Measurements from ENCODE around the gene GSG1L. TPM values are rescaled to one million over a fixed set of nuclear protein-coding genes. Genes with fewer than 3 reads are reported as not detected.

The GSG1L gene
- total RNA-seq, 8 experiments from 2014 or later: 0.25 to 1.5 (median 0.74) TPM

- no peak overlapping the region for H3K4me3 ChIP-seq
- H3K4me1 ChIP-seq (replicated peaks in 1 of 2): no peaks in the 10 kb centered on the region
- H3K27ac ChIP-seq: no peak overlapping the region
- 0 to 100% (median 60%) methylated on average over 1 to 6 of the region's 15 CpGs; no CpG with 5 or more reads in 3 of the 10 experiments for WGBS, 10 experiments
- ATAC-seq (replicated peaks in 6 of 8): peak in 2 of 8 experiments; percentile 33 to 41
- in situ Hi-C loops (cut with MboI; ENCODE audit: low pct_unique_long_range_greater_than_20kb in 2 of 9, low sequenced_read_pairs in 9 of 9, unreplicated experiment in 9 of 9): loop anchor here in 1 of 9 experiments (25.0 kb wide), 2 partner anchors 266 to 416 kb away; no protein-coding TSS in a partner anchor
These were observed 10.1 kb downstream of the GSG1L start for GRCh38 chr16:28053461-28053860.

- Histone ChIP-seq H3K27ac (no peak overlapping the region), H3K4me3 (no peak overlapping the region), H3K4me1 (replicated peaks in 1 of 2) (no peaks in the 10 kb centered on the region)
- in situ Hi-C loops (cut with MboI; ENCODE audit: low pct_unique_long_range_greater_than_20kb in 2 of 9, low sequenced_read_pairs in 9 of 9, unreplicated experiment in 9 of 9): loop anchor here in 1 of 9 experiments (25.0 kb wide), 2 partner anchors 265 to 415 kb away; no protein-coding TSS in a partner anchor
- no peak for ATAC-seq (replicated peaks in 6 of 8)
- 20 to 88% (median 59%) methylated on average over 1 to 4 of the region's 8 CpGs; no CpG with 5 or more reads in 2 of the 10 experiments for WGBS, 10 experiments
These were observed 11.0 kb downstream of the GSG1L start for GRCh38 chr16:28052274-28053128.

- WGBS, 10 experiments: 0 to 80% (median 57%) methylated on average over 1 to 7 of the region's 7 CpGs; no CpG with 5 or more reads in 2 of the 10 experiments
- no peak for ATAC-seq (replicated peaks in 6 of 8)
- no peak overlapping the region for H3K4me3 ChIP-seq
- H3K27ac ChIP-seq: no peak overlapping the region
- in situ Hi-C loops (cut with MboI; ENCODE audit: low pct_unique_long_range_greater_than_20kb in 2 of 9, low sequenced_read_pairs in 9 of 9, unreplicated experiment in 9 of 9): loop anchor here in 1 of 9 experiments (25.0 kb wide), 2 partner anchors 264 to 414 kb away; no protein-coding TSS in a partner anchor
- no peaks in the 10 kb centered on the region for H3K4me1 ChIP-seq (replicated peaks in 1 of 2)
These were observed 12.0 kb downstream of the GSG1L start for GRCh38 chr16:28051486-28051885.

GRCh38 chr16:28042811-28043210, 20.7 kb downstream of the GSG1L start:
- Histone ChIP-seq H3K27ac (no peak overlapping the region), H3K4me1 (replicated peaks in 1 of 2) (no peaks in the 10 kb centered on the region), H3K4me3 (no peak overlapping the region)
- in situ Hi-C loops (cut with MboI; ENCODE audit: low pct_unique_long_range_greater_than_20kb in 2 of 9, low sequenced_read_pairs in 9 of 9, unreplicated experiment in 9 of 9): no loop called here
- WGBS, 10 experiments: 14 to 89% (median 70%) methylated on average over 2 to 7 of the region's 8 CpGs; no CpG with 5 or more reads in 1 of the 10 experiments
- no peak for ATAC-seq (replicated peaks in 6 of 8)

- H3K27ac ChIP-seq: no peak overlapping the region
- in situ Hi-C loops (cut with MboI; ENCODE audit: low pct_unique_long_range_greater_than_20kb in 2 of 9, low sequenced_read_pairs in 9 of 9, unreplicated experiment in 9 of 9): no loop called here
- no peak for ATAC-seq (replicated peaks in 6 of 8)
- 7 to 90% (median 80%) methylated on average over 2 to 10 of the region's 10 CpGs; no CpG with 5 or more reads in 3 of the 10 experiments for WGBS, 10 experiments
- no peaks in the 10 kb centered on the region for H3K4me1 ChIP-seq (replicated peaks in 1 of 2)
- H3K4me3 ChIP-seq: no peak overlapping the region
These were observed 21.9 kb downstream of the GSG1L start for GRCh38 chr16:28041615-28042014.

GRCh38 chr16:28040039-28040438, 23.5 kb downstream of the GSG1L start:
- in situ Hi-C loops (cut with MboI; ENCODE audit: low pct_unique_long_range_greater_than_20kb in 2 of 9, low sequenced_read_pairs in 9 of 9, unreplicated experiment in 9 of 9): no loop called here
- H3K4me1 ChIP-seq (replicated peaks in 1 of 2): no peaks in the 10 kb centered on the region
- WGBS, 10 experiments: 14 to 47% (median 34%) methylated on average over 5 to 8 of the region's 8 CpGs; no CpG with 5 or more reads in 5 of the 10 experiments
- H3K4me3 ChIP-seq: no peak overlapping the region
- no peak overlapping the region for H3K27ac ChIP-seq
- no peak for ATAC-seq (replicated peaks in 6 of 8)

- Histone ChIP-seq H3K4me1 (replicated peaks in 1 of 2) (no peaks in the 10 kb centered on the region), H3K27ac (no peak overlapping the region), H3K4me3 (no peak overlapping the region)
- in situ Hi-C loops (cut with MboI; ENCODE audit: low pct_unique_long_range_greater_than_20kb in 2 of 9, low sequenced_read_pairs in 9 of 9, unreplicated experiment in 9 of 9): no loop called here
- 61 to 100% (median 91%) methylated on average over 2 to 7 of the region's 10 CpGs; no CpG with 5 or more reads in 7 of the 10 experiments for WGBS, 10 experiments
- ATAC-seq (replicated peaks in 6 of 8): no peak
These were observed 24.0 kb downstream of the GSG1L start for GRCh38 chr16:28039493-28039892.

GRCh38 chr16:28038409-28038808, 25.1 kb downstream of the GSG1L start:
- WGBS, 10 experiments: 24 to 95% (median 70%) methylated on average over 2 to 9 of the region's 12 CpGs; no CpG with 5 or more reads in 2 of the 10 experiments
- in situ Hi-C loops (cut with MboI; ENCODE audit: low pct_unique_long_range_greater_than_20kb in 2 of 9, low sequenced_read_pairs in 9 of 9, unreplicated experiment in 9 of 9): no loop called here
- no peak overlapping the region for H3K4me3 ChIP-seq
- H3K4me1 ChIP-seq (replicated peaks in 1 of 2): no peaks in the 10 kb centered on the region
- peak in 1 of 8 experiments; percentile 23 for ATAC-seq (replicated peaks in 6 of 8)
- no peak overlapping the region for H3K27ac ChIP-seq

- 20 to 84% (median 52%) methylated on average over 1 to 8 of the region's 10 CpGs; no CpG with 5 or more reads in 4 of the 10 experiments for WGBS, 10 experiments
- no peaks in the 10 kb centered on the region for H3K4me1 ChIP-seq (replicated peaks in 1 of 2)
- no peak overlapping the region for H3K27ac ChIP-seq
- no peak for ATAC-seq (replicated peaks in 6 of 8)
- no peak overlapping the region for H3K4me3 ChIP-seq
- in situ Hi-C loops (cut with MboI; ENCODE audit: low pct_unique_long_range_greater_than_20kb in 2 of 9, low sequenced_read_pairs in 9 of 9, unreplicated experiment in 9 of 9): no loop called here
These were observed 27.6 kb downstream of the GSG1L start for GRCh38 chr16:28035866-28036393.

- ATAC-seq (replicated peaks in 6 of 8): no peak
- H3K27ac ChIP-seq: no peak overlapping the region
- WGBS, 10 experiments: 12 to 84% (median 60%) methylated on average over 2 to 3 of the region's 4 CpGs; no CpG with 5 or more reads in 2 of the 10 experiments
- H3K4me3 ChIP-seq: no peak overlapping the region
- in situ Hi-C loops (cut with MboI; ENCODE audit: low pct_unique_long_range_greater_than_20kb in 2 of 9, low sequenced_read_pairs in 9 of 9, unreplicated experiment in 9 of 9): no loop called here
- no peaks in the 10 kb centered on the region for H3K4me1 ChIP-seq (replicated peaks in 1 of 2)
These were observed 29.6 kb downstream of the GSG1L start for GRCh38 chr16:28033870-28034269.

GRCh38 chr16:28029387-28030002, 34.0 kb downstream of the GSG1L start:
- Histone ChIP-seq H3K27ac (no peak overlapping the region), H3K4me1 (replicated peaks in 1 of 2) (no peaks in the 10 kb centered on the region), H3K4me3 (no peak overlapping the region)
- no peak for ATAC-seq (replicated peaks in 6 of 8)
- in situ Hi-C loops (cut with MboI; ENCODE audit: low pct_unique_long_range_greater_than_20kb in 2 of 9, low sequenced_read_pairs in 9 of 9, unreplicated experiment in 9 of 9): no loop called here
- WGBS, 10 experiments: 0 to 90% (median 41%) methylated on average over 2 to 6 of the region's 6 CpGs; no CpG with 5 or more reads in 4 of the 10 experiments

- in situ Hi-C loops (cut with MboI; ENCODE audit: low pct_unique_long_range_greater_than_20kb in 2 of 9, low sequenced_read_pairs in 9 of 9, unreplicated experiment in 9 of 9): no loop called here
- H3K4me1 ChIP-seq (replicated peaks in 1 of 2): no peaks in the 10 kb centered on the region
- WGBS, 10 experiments: 14 to 100% (median 83%) methylated on average over 1 to 3 of the region's 3 CpGs; no CpG with 5 or more reads in 3 of the 10 experiments
- no peak overlapping the region for H3K4me3 ChIP-seq
- no peak for ATAC-seq (replicated peaks in 6 of 8)
- no peak overlapping the region for H3K27ac ChIP-seq
These were observed 36.5 kb downstream of the GSG1L start for GRCh38 chr16:28027055-28027454.

- no peak overlapping the region for H3K27ac ChIP-seq
- in situ Hi-C loops (cut with MboI; ENCODE audit: low pct_unique_long_range_greater_than_20kb in 2 of 9, low sequenced_read_pairs in 9 of 9, unreplicated experiment in 9 of 9): no loop called here
- H3K4me3 ChIP-seq: no peak overlapping the region
- peak in 1 of 8 experiments; percentile 52 for ATAC-seq (replicated peaks in 6 of 8)
- WGBS, 10 experiments: 12 to 100% (median 80%) methylated on average over 1 to 3 of the region's 4 CpGs; no CpG with 5 or more reads in 5 of the 10 experiments
- H3K4me1 ChIP-seq (replicated peaks in 1 of 2): no peaks in the 10 kb centered on the region
These were observed 37.9 kb downstream of the GSG1L start for GRCh38 chr16:28025631-28026030.
